Activated effector memory CD4-positive, alpha-beta T cell treated with anti-CD3 and anti-CD28 coated beads, Interleukin-2, amount 50 U/mL, for 16 hours (primary cell): ENCODE results near the gene CER1.

Experiments used
- DNase-seq: peaks from one replicate; pipeline ENCODE4 v3.0.0-alpha.2; 2020

CER1 gene, protein sequence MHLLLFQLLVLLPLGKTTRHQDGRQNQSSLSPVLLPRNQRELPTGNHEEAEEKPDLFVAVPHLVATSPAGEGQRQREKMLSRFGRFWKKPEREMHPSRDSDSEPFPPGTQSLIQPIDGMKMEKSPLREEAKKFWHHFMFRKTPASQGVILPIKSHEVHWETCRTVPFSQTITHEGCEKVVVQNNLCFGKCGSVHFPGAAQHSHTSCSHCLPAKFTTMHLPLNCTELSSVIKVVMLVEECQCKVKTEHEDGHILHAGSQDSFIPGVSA

GRCh38 chr9:14722391-14723035, at the start of gene CER1:
TSS of gene CER1 (minus strand) at chr9:14722733. CDS start at chr9:14722672, 61 bp downstream.
- DNase-seq = no peak

DNA sequence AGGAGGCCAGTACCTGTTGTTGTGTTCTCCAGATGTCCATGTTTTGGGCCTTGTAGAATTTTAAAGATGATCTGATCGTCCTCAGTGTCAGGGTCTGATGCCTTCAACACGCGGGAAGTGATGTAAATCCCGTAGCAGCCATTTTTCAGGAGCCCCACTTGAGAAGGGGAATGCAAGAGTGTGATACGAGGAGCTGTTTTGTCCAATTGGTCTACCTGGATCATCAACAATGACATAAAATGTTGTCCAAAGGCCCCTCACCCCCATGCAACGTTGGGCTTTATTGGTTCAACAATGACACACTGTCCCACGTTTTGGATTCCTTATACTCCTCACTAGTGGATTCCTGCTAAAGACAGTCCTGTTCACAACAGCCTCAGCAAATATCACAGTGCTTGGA, 48.1 kb upstream of the CER1 start:
- DNase-seq = no peak

GRCh38 chr9:14769230-14769571, 46.7 kb upstream of the CER1 start:
- DNase-seq = no peak

- DNase-seq = no peak
These were observed 46.1 kb upstream of the CER1 start for GRCh38 chr9:14768405-14769229.

DNA sequence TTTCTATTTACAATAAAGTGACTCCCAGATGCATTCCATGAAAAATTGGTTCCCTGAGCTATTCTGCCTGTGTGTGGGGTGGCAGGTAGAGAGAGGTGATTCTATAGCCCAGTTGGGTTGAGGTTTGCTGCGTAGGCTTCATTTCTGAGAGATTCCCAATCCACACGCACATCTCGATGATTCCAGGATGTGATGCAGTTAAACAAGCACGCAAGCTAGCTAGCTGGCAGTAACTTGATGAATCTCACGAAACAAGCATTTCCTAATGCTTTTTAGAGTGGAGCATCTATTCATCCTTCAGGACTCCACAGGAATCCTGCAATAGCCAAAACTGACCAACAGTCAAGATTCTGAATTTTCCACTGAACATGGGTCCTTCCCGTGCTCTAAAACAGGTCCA, 43.8 kb upstream of the CER1 start:
- no peak for DNase-seq

DNA sequence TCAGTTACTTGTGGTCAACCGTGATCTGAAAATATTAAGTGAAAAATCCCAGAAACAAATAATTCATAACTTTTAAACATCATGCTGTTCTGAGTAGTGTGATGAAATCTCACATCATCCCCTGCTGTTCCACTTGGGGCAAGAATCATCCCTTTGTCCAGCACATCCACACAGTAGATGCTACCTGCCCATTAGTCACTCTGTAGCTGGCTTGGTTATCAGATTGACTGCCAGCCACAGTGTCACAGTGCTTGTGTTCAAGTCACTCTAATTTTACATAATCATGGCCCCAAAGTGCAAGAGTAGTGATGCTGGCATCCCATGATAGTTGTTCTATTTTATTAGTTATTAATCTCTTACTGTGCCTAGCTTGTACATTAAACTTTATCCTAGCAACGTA, 39.1 kb upstream of the CER1 start:
- DNase-seq = no peak

- DNase-seq = no peak
These were observed 37.5 kb upstream of the CER1 start for GRCh38 chr9:14760060-14760459.

DNA sequence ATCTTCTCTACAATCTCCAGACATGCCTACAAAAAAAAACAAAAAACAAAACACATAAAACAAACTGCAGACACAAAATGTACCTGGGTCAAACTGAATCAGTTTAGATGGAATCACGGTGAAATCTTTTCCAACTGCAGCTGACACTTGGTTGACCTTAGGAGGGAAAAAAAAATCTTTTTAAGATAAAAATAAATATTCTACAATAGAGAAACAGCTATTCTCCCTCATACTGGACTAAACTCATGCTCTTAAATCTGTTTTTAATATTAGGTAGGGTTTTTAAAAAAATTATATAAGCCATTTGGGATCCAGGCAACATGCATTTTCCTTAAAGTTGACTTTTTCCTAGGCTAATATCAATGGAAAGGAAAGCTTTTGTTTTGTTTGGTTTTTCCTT, 33.8 kb upstream of the CER1 start:
- no peak for DNase-seq

DNA sequence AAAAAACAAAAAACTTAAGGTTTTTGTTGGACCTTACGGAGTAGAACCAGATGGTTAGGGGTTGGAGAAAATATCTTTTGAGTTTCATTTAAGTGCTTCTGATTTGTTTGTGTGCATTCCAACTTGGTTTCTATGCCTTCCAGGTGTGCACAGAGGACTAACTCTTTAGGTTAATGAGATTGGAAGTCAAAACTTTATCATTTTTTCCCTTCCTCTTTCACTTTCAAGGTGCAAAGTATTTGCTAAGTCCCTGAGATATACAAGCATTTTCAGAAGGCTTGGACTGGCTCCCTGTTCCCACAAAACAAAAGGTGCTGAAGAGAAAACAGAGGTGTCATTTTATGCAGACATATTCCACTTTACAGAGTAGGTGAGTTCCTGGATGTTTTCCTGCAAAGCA, 30.3 kb upstream of the CER1 start:
- DNase-seq = no peak

GRCh38 chr9:14752271-14752670, 29.7 kb upstream of the CER1 start:
- DNase-seq = no peak

DNA sequence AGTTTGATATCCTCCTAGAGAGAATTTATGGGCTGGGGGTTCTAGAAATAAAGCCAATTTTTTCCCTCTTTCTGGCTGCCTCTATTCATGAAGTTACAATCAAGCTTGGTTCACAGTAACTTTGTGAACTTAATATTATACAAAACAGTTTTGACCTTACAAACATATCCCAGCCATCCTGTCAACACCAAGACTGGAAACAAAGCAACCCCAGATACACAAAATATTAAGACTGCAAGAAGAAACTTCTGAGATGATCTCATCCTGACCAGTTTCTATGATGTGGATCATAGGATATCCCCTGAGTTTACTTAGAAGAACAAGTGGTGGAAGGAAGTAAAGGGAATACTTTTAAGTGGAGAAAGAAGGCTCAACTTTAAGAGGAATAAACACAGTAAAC, 28.3 kb upstream of the CER1 start:
- no peak for DNase-seq

GRCh38 chr9:14749741-14750211, 27.2 kb upstream of the CER1 start:
- DNase-seq = no peak

DNA sequence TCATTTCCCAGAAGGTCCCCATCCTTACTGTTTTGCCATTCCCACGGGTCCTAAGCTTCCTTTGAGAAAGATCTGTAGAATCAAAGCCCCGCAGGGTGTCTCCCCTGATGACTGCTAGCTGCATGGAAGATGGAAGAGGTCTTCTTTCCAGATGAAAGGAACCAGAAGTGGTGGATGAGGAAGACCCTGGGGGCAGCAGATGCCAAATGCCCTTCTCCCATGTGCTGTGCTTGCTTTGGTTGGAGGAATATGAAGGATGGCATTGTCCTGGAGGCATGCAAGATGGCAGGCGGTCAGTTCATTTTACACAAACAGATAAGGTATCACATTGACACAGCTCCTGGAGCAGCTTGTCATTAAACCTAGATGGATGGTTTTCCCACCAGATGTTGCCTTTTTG, 25.8 kb upstream of the CER1 start:
- DNase-seq = no peak

DNA sequence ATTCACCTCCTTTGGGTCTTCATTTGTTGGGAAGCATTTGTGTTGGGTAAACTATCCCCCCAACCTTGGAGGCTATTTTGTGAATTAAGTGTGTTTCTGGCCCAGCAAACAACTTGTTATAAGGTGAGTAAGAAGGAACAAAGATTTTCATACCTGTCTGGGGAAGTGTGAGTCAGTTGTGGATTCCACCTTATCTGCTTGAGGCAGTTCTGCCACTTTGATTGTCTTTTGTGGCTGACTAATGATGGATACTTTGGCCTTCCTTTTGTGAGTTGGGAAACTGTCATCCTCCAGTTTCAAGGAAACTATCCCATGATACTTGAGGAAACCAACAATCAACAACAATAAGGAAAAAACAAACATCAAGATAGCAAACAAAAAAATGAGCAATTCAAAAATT, 24.6 kb upstream of the CER1 start:
- DNase-seq = no peak

GRCh38 chr9:14746626-14747025, 24.1 kb upstream of the CER1 start:
- DNase-seq = no peak

DNA sequence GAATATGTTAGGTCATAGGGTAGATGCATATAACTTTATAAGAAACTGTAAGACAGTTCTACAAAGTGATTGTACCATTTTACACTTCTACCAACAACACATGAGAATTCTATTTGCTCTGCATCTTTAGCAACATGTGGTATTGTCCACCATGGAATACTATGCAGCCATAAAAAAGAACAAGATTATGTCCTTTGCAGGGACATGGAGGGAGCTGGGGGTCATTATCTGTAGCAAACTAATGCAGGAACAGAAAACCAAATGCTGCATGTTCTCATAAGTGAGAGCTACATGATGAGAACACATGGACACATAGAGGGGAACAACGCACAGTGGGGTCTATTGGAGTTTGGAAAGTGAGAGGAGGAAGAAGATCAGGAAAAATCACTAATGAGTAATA, 22.2 kb upstream of the CER1 start:
- no peak for DNase-seq

- no peak for DNase-seq
These were observed 18.8 kb upstream of the CER1 start for GRCh38 chr9:14741369-14741768.

DNA sequence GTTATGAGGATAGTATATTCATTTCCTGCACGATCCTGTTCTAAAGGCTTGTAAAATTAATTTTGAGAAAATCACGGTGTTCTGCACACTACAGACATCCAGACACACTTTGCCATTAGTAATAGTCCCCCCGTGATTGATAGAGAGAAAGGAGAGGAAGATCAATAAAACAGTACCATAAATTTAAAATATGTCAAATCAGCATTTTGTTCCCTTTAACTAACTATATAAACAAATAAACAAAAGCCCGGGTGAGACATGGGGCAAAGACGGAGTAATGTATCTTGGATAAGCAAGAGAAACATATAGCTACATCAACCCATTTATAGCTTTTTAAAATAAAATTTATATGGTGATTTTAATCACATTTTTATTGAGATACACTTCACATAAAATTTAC, 10.6 kb upstream of the CER1 start:
- DNase-seq = no peak

- no peak for DNase-seq
These were observed 8.9 kb upstream of the CER1 start for GRCh38 chr9:14731294-14731981.

- DNase-seq = no peak
These were observed 7.9 kb upstream of the CER1 start for GRCh38 chr9:14730461-14730898.

- no peak for DNase-seq
These were observed 768 bp upstream of the CER1 start for GRCh38 chr9:14723301-14723700.

- DNase-seq = no peak
These were observed 3.2 kb downstream of the CER1 start for GRCh38 chr9:14719231-14719923.

DNA sequence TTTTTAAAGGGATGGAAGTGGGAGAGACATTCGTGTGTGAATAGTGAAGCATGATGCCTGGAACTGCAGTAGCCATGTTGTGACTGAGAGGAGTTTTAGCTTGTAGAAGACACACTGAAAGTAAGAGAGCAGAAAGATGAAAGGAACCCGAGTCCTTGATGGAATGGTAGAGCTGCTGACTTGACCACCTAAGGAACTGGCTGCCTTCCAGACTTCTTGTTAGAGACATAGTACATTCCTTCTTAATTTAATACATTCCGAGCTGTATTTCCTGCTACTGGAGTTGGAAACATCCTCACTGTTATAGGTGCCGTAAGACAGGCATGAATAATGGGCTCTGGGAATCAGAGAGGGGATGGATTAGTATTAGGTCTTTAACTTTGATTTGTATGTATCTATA, 7.4 kb downstream of the CER1 start:
- no peak for DNase-seq
